ENCODE measurements around the gene CPA1.

The CPA1 gene

DNA sequence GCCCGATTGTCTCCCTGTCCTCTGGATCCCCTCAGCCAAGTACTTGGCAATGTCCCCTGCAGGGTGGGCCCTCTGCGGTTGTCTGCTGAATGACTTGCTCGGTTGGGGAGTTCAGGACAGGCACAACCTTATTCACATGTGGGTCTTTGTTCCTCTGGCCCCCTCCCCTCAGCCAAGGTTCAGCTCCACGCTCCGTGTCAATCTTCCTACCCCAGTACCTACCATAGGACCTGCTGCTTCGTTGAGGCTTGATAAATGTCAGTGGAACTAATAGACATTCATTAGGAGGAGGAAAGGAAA is 28.6 kb upstream of the CPA1 start:
- Histone ChIP-seq H3K27me3 (ENCODE audit: insufficient read depth, low read depth, severe bottlenecking) (no peaks in the 10 kb centered on the region), H3K27ac (no peak overlapping the region), H3K9me3 (ENCODE audit: severe bottlenecking) (no peaks in the 10 kb centered on the region), H3K36me3 (no peaks in the 10 kb centered on the region), H3K4me3 (ENCODE audit: low read depth, low read length) (no peak overlapping the region)
- no peak for DNase-seq
- TF ChIP-seq, protein P1, sequence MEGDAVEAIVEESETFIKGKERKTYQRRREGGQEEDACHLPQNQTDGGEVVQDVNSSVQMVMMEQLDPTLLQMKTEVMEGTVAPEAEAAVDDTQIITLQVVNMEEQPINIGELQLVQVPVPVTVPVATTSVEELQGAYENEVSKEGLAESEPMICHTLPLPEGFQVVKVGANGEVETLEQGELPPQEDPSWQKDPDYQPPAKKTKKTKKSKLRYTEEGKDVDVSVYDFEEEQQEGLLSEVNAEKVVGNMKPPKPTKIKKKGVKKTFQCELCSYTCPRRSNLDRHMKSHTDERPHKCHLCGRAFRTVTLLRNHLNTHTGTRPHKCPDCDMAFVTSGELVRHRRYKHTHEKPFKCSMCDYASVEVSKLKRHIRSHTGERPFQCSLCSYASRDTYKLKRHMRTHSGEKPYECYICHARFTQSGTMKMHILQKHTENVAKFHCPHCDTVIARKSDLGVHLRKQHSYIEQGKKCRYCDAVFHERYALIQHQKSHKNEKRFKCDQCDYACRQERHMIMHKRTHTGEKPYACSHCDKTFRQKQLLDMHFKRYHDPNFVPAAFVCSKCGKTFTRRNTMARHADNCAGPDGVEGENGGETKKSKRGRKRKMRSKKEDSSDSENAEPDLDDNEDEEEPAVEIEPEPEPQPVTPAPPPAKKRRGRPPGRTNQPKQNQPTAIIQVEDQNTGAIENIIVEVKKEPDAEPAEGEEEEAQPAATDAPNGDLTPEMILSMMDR (IDR thresholded peaks at IDR 0.05; ENCODE audit: low read depth, low read length) = no peak

DNA sequence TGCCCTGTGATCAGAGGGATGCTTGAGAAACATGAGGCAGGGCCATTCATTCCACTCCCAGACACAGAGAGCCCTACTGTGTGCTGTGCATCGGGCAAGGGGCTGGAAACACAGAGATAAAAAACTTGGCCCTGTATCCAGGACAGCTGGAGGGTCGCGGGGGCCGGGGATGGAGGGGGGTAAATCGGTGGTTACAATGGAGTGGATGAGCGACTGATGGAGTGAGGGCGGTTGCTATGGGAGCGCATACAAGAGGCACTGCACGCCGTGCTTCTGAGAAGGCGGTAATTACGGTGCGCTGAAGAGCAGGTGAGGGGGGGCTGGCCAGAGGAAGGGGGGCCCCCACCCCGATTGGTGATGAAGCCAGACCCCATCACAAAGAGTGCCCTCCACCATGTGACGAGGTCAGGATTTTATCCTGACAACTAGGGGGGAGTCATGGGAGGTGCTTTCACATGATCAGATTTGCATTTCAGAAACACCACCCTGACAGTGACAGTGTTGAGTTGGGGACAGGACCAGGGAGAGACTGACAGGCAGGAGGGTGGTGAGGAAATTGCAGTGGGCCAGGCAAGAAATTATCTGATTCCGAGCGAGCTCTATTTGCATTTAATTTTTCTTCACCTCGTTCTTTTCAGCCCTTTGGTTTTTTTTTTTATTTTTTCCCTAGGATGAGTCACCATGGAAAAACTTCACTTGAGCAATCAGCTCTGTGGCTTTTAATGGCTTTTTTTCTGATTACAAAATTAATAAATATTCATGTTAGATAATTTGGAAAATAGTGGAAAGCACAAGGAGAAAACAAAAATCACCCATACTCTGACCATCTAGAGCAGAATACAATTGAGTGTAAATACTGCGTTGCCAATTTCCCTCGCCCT is 27.9 kb upstream of the CPA1 start:
- Histone ChIP-seq H3K9me3 (ENCODE audit: severe bottlenecking) (no peaks in the 10 kb centered on the region), H3K36me3 (no peaks in the 10 kb centered on the region), H3K27ac (no peak overlapping the region), H3K27me3 (ENCODE audit: insufficient read depth, low read depth, severe bottlenecking) (no peaks in the 10 kb centered on the region), H3K4me3 (ENCODE audit: low read depth, low read length) (no peak overlapping the region)
- TF ChIP-seq, protein P1 (IDR thresholded peaks at IDR 0.05; ENCODE audit: low read depth, low read length) = no peak
- no peak for DNase-seq

DNA sequence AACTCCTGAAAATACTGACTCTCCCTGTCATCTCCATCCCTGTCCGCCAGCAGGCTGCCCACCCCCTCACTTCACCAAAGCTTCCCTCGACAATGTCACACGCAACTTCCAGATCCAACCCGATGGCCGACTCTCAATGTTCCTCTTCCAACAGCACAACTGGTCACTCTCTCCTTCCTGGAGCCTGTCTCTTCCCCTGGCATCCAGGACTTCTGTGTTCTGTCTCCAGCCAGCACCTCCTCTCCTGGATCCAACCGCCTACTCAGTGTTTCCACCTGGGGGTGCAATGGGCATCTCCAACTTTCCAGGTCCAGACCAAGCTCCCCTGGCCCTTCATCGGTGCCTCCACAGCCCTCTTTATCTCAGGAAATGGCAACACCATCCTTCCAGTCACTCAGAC is 27.1 kb upstream of the CPA1 start:
- H3K9me3 ChIP-seq (ENCODE audit: severe bottlenecking) = no peaks in the 10 kb centered on the region
- H3K36me3 ChIP-seq = no peaks in the 10 kb centered on the region
- H3K4me3 ChIP-seq (ENCODE audit: low read depth, low read length) = no peak overlapping the region
- H3K27me3 ChIP-seq (ENCODE audit: insufficient read depth, low read depth, severe bottlenecking) = no peaks in the 10 kb centered on the region
- H3K27ac ChIP-seq = no peak overlapping the region
- DNase-seq = no peak
- TF ChIP-seq, protein P1 (IDR thresholded peaks at IDR 0.05; ENCODE audit: low read depth, low read length) = no peak

DNA sequence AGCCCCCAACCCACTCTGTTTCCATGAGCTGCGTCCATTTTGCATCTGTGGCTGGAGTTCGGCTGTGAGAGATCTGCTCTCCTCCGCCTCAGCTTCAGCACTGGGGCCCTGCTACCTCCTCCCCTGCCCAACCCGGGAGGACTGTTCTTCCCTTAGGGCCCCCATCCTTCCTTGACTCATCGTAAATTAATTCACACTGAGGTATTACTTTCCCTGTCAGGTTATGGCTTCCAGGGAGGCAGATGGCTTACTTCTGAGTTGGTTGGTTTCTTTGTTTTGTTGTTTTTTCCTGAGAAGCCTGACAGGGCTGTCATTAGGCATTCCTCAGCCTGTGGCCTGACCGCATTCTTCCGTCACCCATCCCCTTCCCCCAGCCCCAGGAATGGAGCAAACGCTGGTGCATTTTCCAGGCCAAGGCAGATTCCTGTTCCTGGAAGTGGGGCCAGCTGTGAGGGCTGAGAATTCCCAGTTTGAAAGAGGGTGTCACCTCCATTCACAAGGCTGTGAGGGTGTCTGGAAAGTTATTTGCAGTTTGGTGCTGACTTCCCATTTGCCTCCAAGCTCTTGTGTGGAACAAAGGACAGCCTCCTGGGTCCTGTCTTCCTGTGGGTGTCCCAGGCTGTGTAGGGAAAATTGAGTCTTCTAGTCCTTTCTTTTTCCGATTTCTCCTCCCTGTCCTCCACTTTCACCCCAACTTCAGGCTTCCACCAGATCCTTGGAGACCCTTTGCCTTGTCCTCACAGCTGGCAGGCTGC is 24.0 kb upstream of the CPA1 start:
- Histone ChIP-seq H3K27ac (no peak overlapping the region), H3K4me3 (ENCODE audit: low read depth, low read length) (no peak overlapping the region), H3K36me3 (no peaks in the 10 kb centered on the region), H3K27me3 (ENCODE audit: insufficient read depth, low read depth, severe bottlenecking) (no peaks in the 10 kb centered on the region), H3K9me3 (ENCODE audit: severe bottlenecking) (peaks cover 10% of the 10 kb centered on the region)
- TF ChIP-seq, protein P1 (IDR thresholded peaks at IDR 0.05; ENCODE audit: low read depth, low read length) = no peak
- DNase-seq = no peak

DNA sequence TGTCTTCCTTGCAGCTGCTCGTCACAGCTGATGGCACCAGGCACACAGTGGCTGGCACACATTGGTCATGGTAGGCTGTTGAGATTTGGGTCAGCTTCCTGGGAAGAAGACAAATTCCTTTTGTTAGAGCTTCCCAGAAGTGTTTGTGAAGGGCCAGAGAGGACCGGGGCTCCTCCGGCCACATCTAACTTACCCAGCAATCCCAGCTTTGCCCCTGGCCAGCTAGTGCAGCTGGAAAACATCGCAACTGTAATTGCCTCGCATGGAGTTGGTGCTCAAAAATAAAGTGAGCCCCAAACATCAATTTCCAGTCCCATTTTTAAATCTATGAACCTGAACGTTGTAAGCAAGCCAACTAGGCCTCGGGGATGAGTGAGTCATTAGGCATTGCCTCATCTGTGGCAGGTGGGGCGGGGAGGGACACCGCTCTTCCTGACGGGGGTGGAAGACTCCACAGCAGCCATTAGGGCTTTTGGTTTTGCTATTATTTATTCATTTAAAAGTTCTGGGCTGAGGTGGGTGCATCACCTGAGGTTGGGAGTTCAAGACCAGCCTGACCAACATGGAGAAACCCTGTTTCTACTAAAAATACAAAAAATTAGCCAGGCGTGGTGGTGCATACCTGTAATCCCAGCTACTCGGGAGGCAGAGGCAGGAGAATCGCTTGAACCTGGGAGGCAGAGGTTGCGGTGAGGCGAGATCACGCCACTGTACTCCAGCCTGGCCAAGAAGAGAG is 23.2 kb upstream of the CPA1 start:
- TF ChIP-seq, protein P1 (IDR thresholded peaks at IDR 0.05; ENCODE audit: low read depth, low read length) = no peak
- H3K4me3 ChIP-seq (ENCODE audit: low read depth, low read length) = no peak overlapping the region
- DNase-seq = no peak
- peaks cover 10% of the 10 kb centered on the region for H3K9me3 ChIP-seq (ENCODE audit: severe bottlenecking)
- H3K36me3 ChIP-seq = no peaks in the 10 kb centered on the region
- no peak overlapping the region for H3K27ac ChIP-seq
- H3K27me3 ChIP-seq (ENCODE audit: insufficient read depth, low read depth, severe bottlenecking) = no peaks in the 10 kb centered on the region
